SKM-1 (cell line): ENCODE results near the gene ALKBH8.
A peak's percentile ranks its signal among the peaks of the same experiment; 100 is the strongest.
"Not testable (repeated sequence)": the region's sequence is repeated elsewhere in the genome, so short reads cannot be mapped to it uniquely, and the experiment has no call there.

ENCODE experiments used
- DNase-seq: peaks from one replicate; lab custom pipeline; 2025; ENCODE audit not compliant: unreplicated experiment; lab: John Stamatoyannopoulos, UW

The ALKBH8 gene

DNA sequence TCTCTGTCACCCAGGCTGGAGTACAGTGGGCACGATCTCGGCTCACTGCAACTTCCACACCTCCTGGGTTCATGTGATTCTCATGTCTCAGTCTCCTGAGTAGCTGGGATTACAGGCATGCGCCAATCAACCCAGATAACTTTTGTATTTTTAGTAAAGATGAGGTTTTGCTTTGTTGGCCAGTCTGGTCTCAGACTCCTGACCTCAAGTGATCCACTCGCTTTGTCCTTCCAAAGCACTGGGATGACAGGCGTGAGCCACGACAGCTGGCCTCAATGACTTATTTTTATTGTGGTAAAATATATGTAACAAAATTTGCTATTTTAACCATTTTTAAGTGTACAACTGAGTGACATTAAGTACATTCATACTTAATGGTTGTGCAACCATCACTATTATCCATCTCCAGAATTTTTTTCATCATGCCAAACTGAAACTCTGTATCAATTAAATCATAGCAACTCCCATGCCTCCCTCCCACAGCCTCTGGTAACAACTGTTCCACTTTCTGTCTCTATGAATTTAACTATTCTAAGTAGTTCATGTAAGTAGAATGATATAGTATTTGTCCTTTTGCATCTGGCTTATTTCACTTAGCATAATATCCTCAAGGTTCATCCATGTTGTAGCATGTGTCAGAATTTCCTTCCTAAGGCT is 57.2 kb downstream of the ALKBH8 start:
- no peak for DNase-seq

GRCh38 chr11:107505647-107506225 is 59.8 kb downstream of the ALKBH8 start:
- no peak for DNase-seq

GRCh38 chr11:107504981-107505380 is 60.6 kb downstream of the ALKBH8 start:
- DNase-seq, result no peak

DNA sequence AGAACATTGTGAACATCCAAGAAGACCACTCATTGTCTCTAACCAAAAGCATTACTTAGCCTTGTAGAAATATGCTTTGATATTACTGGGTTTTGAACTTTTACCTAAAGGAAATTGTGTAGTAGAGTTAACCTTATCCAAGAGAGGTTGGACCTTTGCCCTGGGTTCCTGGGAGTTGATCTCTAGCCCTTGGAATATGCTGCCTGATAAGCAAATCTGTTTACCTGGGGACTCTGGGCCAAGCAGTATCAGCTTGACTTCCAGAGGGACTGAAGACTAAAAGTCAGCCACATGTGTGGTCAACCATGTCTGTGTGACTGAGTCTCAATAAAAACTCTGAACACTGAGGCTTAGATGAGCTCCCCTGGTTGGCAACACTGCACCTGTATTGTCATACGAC is 63.8 kb downstream of the ALKBH8 start:
- no peak for DNase-seq

GRCh38 chr11:107497371-107497770 is 68.2 kb downstream of the ALKBH8 start:
- DNase-seq, result not testable (repeated sequence)

DNA sequence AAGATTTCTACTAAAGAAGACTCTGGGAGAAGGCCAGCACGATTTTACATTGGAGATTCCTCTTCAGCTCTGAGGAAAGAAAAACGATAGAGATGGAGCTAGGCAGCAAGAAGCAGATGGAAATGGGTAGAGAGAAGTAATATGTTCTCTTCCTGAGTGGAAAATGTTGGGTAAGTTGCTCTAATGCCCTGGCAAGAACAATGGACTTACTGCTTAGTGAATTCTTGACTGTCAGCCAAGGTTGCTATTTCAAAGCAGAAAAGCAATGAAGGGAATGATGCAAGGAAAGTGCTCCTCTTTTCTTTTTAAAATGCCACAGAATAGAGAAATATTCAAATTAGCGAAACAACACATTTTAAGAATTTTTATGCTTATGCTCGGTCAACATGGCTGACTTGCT is 69.5 kb downstream of the ALKBH8 start:
- DNase-seq, result no peak

- DNase-seq, result no peak
Measured at GRCh38 chr11:107494055-107494454, 71.5 kb downstream of the ALKBH8 start.

DNA sequence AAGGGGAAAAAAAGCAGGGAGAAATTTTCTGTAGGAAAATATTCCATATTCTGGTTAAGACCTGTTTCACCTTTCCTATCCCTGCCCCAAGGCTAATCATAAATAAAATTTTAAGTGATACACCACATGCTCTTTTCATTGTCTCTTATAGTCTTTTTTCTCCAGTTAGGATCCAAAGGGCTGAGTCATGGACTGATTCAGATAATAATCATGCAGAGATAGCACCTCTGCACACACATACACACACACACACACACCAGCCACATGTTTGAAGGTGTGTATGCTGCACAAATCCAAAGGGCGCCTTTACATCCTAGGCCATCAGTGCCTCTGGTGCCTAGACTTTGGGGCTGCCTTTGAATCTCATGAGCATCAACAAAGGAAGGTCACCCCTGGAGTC is 72.4 kb downstream of the ALKBH8 start:
- DNase-seq, result no peak

DNA sequence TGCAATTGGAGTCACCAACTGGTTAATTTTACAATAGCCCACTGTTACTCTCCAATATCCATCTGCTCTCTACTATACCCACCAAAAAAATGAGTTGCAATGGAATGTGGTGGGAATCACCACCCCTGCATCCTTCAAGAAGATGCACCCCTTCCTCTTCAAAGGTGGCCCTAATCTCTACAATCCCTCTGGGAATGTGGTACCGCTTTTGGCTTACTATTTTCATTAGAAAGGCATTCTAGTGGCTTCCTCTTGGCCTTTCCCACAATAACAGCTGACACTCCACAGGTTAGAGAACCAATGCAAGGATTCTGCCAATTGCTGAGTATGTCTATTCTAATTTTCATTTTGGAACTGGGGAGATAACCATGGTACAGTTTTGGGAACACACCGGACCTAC is 74.7 kb downstream of the ALKBH8 start:
- no peak for DNase-seq

GRCh38 chr11:107482234-107482633 is 83.3 kb downstream of the ALKBH8 start:
- DNase-seq, result no peak

DNA sequence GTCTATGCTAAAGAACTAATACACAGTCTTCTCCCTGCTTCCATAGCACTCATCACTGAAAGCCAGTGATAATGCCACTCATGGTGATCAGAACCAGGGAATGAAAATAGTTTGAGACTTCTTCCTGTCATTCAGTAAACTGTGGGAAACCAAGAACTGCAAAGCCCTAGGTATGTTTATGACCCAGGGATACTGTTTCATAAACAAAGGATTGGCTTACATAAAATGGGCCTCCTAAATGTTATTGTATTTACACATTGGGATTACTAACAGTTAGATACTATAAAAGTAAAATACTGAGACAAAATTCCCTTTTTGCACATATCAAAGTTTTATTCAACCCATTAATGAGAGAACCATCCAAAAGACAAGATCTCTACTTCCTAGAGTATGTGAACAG is 86.6 kb downstream of the ALKBH8 start:
- no peak for DNase-seq

GRCh38 chr11:107477820-107478219 is 87.7 kb downstream of the ALKBH8 start:
- no peak for DNase-seq

DNA sequence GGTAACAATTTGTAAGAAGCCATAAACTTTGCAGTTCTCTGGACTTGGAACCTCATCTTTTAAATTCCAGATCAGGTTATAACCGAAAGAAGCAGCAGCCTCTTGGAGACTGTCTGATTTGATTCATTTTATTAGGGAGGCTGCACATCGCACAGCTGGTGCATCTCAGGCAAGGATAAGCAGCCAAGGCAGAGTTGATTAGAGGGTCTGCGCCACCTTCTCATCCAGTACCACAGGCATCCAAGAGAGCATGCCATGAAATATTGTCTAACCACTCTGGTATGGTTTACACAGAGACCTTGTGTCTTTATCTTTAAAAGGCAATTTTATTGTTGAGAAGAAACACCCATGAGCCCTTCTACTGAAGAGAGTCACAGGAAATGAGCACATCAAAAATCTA is 91.7 kb downstream of the ALKBH8 start:
- DNase-seq, result no peak

DNA sequence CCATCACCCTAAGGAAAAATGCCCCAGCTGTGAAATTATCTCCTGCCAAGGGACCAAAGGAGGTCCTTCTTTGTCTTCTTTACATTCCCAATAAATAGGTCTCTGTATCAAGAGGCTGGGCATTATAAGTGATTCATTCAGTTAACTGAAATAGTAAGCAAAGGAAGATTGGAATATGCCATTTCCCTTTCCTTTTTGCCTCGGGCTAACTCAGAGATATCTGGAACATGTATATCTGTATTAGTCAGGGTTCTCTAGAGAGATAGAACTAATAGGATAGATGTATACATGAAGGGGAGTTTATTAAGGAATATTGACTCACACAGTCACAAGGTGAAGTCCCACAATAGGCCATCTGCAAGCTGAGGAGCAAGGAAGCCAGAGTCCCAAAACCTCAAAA is 92.6 kb downstream of the ALKBH8 start:
- no peak for DNase-seq

GRCh38 chr11:107468596-107468995 is 96.9 kb downstream of the ALKBH8 start:
- no peak for DNase-seq

- DNase-seq, result no peak
Measured at GRCh38 chr11:107467696-107468095, 97.8 kb downstream of the ALKBH8 start.

DNA sequence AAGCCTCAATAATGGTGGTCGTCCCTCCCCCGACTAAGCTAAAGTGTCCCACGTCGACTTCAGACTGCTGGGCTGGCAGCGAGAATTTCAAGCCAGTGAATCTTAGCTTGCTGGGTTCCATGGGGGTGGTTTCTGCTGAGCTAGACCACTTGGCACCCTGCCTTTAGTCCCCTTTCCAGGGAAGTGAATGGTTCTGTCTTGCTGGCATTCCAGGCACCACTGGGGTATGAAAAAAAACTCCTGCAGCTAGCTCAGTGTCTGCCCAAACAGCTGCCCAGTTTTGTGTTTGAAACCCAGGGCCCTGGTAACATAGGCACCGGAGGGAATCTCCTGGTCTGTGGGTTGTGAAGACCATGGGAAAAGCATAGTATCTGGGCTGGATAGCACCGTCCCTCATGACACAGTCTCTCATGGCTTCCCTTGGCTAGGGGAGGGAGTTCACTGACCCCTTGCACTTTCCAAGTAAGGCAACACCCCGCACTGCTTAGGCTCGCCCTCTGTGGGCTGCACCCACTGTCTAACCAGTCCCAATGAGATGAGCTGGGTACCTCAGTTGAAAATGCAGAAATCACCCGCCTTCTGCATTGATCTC is 99.2 kb downstream of the ALKBH8 start:
- DNase-seq, result not testable (repeated sequence)

DNA sequence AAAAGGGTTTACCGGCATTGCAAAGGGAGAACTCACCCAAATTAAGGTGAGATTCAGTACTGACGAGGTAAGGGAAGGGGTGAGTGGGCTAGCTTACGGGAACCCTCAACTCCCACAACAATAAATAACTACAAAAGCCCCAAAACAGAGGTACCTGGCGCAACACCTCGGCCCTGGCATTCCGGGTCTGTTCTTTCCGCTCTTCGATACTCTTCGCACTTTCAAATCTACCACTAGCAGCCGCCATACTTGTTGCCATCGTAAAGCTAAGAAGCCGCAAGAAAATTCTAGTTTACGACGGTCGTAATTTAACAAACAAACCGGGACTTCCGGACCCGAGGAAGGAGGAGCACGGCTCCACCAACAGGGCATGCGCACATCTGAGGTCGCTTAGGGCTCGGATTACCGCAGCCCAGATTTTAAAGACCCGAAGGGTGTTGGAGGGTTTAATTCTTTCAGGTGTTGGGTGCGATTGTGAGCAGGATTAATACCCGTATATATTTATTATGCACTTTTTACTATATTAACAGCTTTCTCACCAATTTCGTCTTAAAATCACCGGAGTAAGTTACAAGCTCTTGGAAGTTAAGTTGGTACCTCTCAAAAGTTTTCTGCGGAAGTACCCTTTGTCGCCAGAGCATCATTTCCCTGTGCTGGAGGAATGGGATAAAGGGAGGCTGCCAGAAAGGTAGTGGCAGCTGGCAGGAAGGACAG is 107.8 kb downstream of the ALKBH8 start, which contains the start of gene CWF19L2:
TSS of gene CWF19L2 (minus strand) at position 268 of the 714 bp plus-strand sequence. CDS start at position 259, 9 bp downstream.
- peak; percentile 84 for DNase-seq

GRCh38 chr11:107457205-107457557 is 108.4 kb downstream of the ALKBH8 start:
- no peak for DNase-seq

DNA sequence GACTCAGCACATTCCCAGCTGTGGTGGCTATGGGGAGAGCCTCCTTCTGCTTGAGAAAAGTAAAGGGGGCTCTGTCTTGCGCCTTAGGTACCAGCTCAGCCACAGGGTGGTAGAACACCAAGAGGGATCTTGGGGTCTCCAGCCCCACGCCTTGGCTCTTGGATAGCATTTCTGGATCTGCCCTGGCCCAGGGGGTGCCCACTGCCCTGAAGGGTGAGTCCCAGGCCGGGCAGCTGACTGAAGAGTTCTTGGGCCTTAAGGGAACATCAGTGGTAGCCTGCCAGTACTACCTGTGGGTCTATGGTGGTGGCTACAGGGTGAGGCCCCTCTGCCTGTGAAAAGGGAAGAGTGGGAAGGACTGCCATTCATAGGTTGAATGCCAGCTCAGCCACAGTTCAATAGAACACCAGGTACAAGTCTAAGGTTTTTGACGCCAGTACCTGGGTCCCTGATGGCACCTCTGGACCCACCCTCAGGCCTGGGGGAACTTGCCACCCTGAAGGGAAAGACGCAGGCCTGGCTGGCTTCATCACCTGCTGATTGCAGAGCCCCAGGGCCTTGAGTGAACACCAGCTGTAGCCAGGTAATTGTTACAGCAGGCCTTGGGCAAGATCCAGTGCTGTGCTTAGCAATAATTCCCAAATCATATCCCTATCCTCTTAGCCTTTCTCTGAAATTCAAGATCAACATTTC is 111.8 kb downstream of the ALKBH8 start:
- no peak for DNase-seq
